GM12878 (cell line): ENCODE measurements around the gene RALGAPA2. TPM values are rescaled to one million over a fixed set of nuclear protein-coding genes. Genes with fewer than 3 reads are reported as not detected.

Source experiments
- ATAC-seq: fragments of 200-7000 bp; cut with Tn5 transposase; 3 replicates; pipeline ENCODE4 v1.9.1; 2020; ENCODE audit warnings: mild to moderate bottlenecking, moderate library complexity
- BruUV-seq: library from RNA; stranded (reverse); fragments of 400-500 nt; replicated peaks from 2 replicates; lab custom pipeline; 2021; lab: Mats Ljungman, UMichigan
- CTCF ChIA-PET: fragments of 300-600 bp; sonication (Branson Sonifier 250); formaldehyde crosslinking; extraction: SDS; loops from one replicate; lab custom pipeline; 2021; ENCODE audit warnings: inconsistent platforms; lab: Yijun Ruan, JAX
- POLR2A ChIA-PET: fragments of 350-600 bp; formaldehyde crosslinking; extraction: SDS; loops from one replicate; lab custom pipeline; 2021; ENCODE audit warnings: inconsistent platforms; lab: Charles Lee
- RAD21 ChIA-PET: fragments of 300-600 bp; sonication (Branson Sonifier 250); formaldehyde crosslinking; loops from one replicate; lab custom pipeline; 2023; ENCODE audit warnings: antibody characterized with exemption; ENCODE audit not compliant: unreplicated experiment; lab: Charles Lee
- SMC1A ChIA-PET: fragments of 300-600 bp; sonication (Branson Sonifier 250); formaldehyde crosslinking; loops from one replicate; lab custom pipeline; 2023; ENCODE audit not compliant: unreplicated experiment, uncharacterized antibody; lab: Charles Lee
- DNase-seq: peaks from one replicate; pipeline ENCODE4 v3.0.0-alpha.2; 2011; ENCODE audit warnings: low read depth, low spot score
- FAIRE-seq: peaks from 3 replicates; lab custom pipeline; 2011; peaks lifted over from hg19 to GRCh38; lab: Jason Lieb, UNC
- H2AFZ ChIP-seq: 2 replicates; pipeline ENCODE4 v1.6.0; 2011; ENCODE audit warnings: low read depth, low read length, control low read depth; ENCODE audit not compliant: control insufficient read depth
- H3K27ac ChIP-seq: 2 replicates; pipeline ENCODE4 v1.5.1; 2011; ENCODE audit warnings: control low read depth; ENCODE audit not compliant: control insufficient read depth, insufficient read depth
- H3K27me3 ChIP-seq, 2 experiments: replicated peaks in 1 of 2; 2 replicates each; pipeline versions ENCODE4 v1.6.0 to v1.6.1; 2011; ENCODE audit warnings: low read length in 1 of 2; ENCODE audit not compliant: control insufficient read depth in 2 of 2, insufficient read depth in 2 of 2
- H3K36me3 ChIP-seq, 2 experiments: 2 replicates each; pipeline ENCODE4 v1.5.1; 2011; ENCODE audit warnings: low read length in 1 of 2; ENCODE audit not compliant: control insufficient read depth in 2 of 2, insufficient read depth in 2 of 2
- H3K4me1 ChIP-seq: 2 replicates; pipeline ENCODE4 v1.6.1; 2011; ENCODE audit warnings: mild to moderate bottlenecking, low read length, moderate library complexity, mixed read lengths; ENCODE audit not compliant: control insufficient read depth, insufficient read depth
- H3K4me2 ChIP-seq: 2 replicates; pipeline ENCODE4 v1.6.0; 2011; ENCODE audit warnings: control low read depth; ENCODE audit not compliant: control insufficient read depth, insufficient read depth
- H3K4me3 ChIP-seq: fragments of 200-600 bp; sonication (generic); 2 replicates; pipeline ENCODE4 v1.5.1; 2016
- H3K79me2 ChIP-seq: 2 replicates; pipeline ENCODE4 v1.6.0; 2011; ENCODE audit warnings: low read length; ENCODE audit not compliant: control insufficient read depth, insufficient read depth
- H3K9ac ChIP-seq: 2 replicates; pipeline ENCODE4 v1.8.0; 2011; ENCODE audit warnings: low read length, control low read depth, mixed read lengths; ENCODE audit not compliant: control insufficient read depth, insufficient read depth
- H3K9me3 ChIP-seq: replicated peaks from 3 replicates; pipeline ENCODE4 v1.5.1; 2011; ENCODE audit warnings: mild to moderate bottlenecking, low read length; ENCODE audit not compliant: control insufficient read depth, insufficient read depth
- H4K20me1 ChIP-seq: 2 replicates; pipeline ENCODE4 v1.6.0; 2011; ENCODE audit not compliant: control insufficient read depth, insufficient read depth
- IRF4 ChIP-seq: IDR thresholded peaks from 2 replicates; pipeline ENCODE4 v1.6.1; 2011; ENCODE audit warnings: low read depth, low read length
- MEF2B ChIP-seq: fragments of 450-650 bp; IDR thresholded peaks from 2 replicates; pipeline ENCODE4 v1.6.1; 2018; ENCODE audit warnings: mild to moderate bottlenecking, moderate library complexity; ENCODE audit not compliant: partially characterized antibody, poor library complexity, severe bottlenecking
- POLR2AphosphoS5 ChIP-seq: IDR thresholded peaks from 2 replicates; pipeline ENCODE4 v1.6.1; 2011; ENCODE audit warnings: mild to moderate bottlenecking, low read length, inconsistent platforms
- SMAD1 ChIP-seq: fragments of 450-650 bp; IDR thresholded peaks from 2 replicates; pipeline ENCODE4 v1.6.1; 2018; ENCODE audit warnings: mild to moderate bottlenecking, low read depth; ENCODE audit not compliant: partially characterized antibody
- SPI1 ChIP-seq: IDR thresholded peaks from 2 replicates; pipeline ENCODE4 v1.6.1; 2011; ENCODE audit warnings: low read depth, mild to moderate bottlenecking, low read length, moderate library complexity, borderline replicate concordance; ENCODE audit not compliant: insufficient read depth
- TARDBP ChIP-seq: IDR thresholded peaks from 2 replicates; pipeline ENCODE4 v1.6.1; 2016; ENCODE audit warnings: borderline replicate concordance
- WGBS: methylation state at CpG from one replicate; pipeline ENCODE4 v1.1.6; 2016; ENCODE audit warnings: low lambda C conversion rate; ENCODE audit not compliant: insufficient replicate concordance, insufficient coverage; ENCODE audit errors: missing lambda C conversion rate; 5-methylcytosine and 5-hydroxymethylcytosine counted together
- in situ Hi-C: fragments of 300-500 bp; cut with MboI; formaldehyde crosslinking; loops from 9 replicates; pipeline ENCODE4 v1.14.3; 2018; ENCODE audit warnings: mixed read lengths
- intact Hi-C: fragments of 100-400 bp; cut with micrococcal nuclease; formaldehyde crosslinking; loops from one replicate; pipeline ENCODE4 v1.14.2; 2022; ENCODE audit not compliant: unreplicated experiment
- polyA plus RNA-seq, 11 experiments: library from polyadenylated mRNA; depleted of rRNA in 4 of 11; unstranded in 6 of 11; stranded (reverse) in 5 of 11; fragments of >200 nt; fragmentation: Nextera tagmentation in 4 of 11; fragmentation: Illumina TruSeq in 1 of 11; extraction: Ambion mirVana in 4 of 11; extraction: Trizol in 1 of 11; gene quantifications; 1 replicate in 1 of 11; 2 replicates in 10 of 11; pipeline versions ENCODE4 v1.2.1 to v1.2.3, GENCODE V29; 2011 to 2016; ENCODE audit warnings: inconsistent platforms in 2 of 11, missing spikeins in 2 of 11, low read depth in 1 of 11
- total RNA-seq, 4 experiments: library from RNA; depleted of rRNA in 3 of 4; stranded (reverse); fragments of >200 nt in 3 of 4; fragmentation: Illumina TruSeq in 1 of 4; extraction: Trizol in 1 of 4; gene quantifications; 2 replicates each; pipeline versions ENCODE4 v1.2.1 to v1.2.3, GENCODE V29; 2013 to 2021

Gene RALGAPA2
- total and polyA plus RNA-seq, 10 of the 15 experiments (the other 5 are each of a cell fraction or from before 2014, with no cell fraction given): 2.9 to 29.4 (median 19.6) TPM

DNA sequence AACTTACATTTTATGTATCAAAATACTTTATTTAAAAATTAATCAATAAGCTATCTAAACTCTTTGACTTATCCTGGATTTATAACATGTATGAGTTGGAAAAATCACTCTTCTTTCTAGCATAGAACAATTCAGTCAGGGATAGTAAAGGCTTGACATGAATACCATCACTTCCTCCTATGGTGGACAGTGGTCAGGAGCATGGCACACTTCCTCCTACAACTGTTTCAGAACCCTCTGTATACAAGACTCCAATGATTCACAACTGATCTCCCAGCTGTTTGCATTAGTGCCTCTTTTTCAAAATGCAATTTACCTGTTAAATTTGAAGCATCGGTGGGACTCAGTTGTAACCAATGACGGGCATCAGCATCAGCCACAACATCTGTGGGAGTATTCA, 129.7 kb downstream of the RALGAPA2 start:
- CTCF ChIA-PET: interaction anchor here (1.8 kb wide), 1 partner anchor 11 kb away, joined by 11 read pairs; no protein-coding TSS in a partner anchor

GRCh38 chr20:20580139-20580538, 132.3 kb downstream of the RALGAPA2 start:
- H3K4me1 ChIP-seq: no peaks in the 10 kb centered on the region
- in situ Hi-C loops: no loop called here
- DNase-seq (no peak), FAIRE-seq (no peak), ATAC-seq (no peak)
- no peak overlapping the region for H3K9ac ChIP-seq
- peaks cover 0 to 7% of the 10 kb centered on the region in 2 experiments; a peak in 2 of 4 replicates for H3K36me3 ChIP-seq
- BruUV-seq: no TSS peak
- CTCF ChIA-PET: interaction anchor here (0.6 to 2.2 kb wide), 8 partner anchors 10 to 752 kb away, joined by 3 to 25 read pairs (median 5); no protein-coding TSS in a partner anchor
- H3K79me2 ChIP-seq: no peaks in the 10 kb centered on the region
- RAD21 ChIA-PET: interaction anchor here (1.3 kb wide), 1 partner anchor 14 kb away, joined by 7 read pairs; no protein-coding TSS in a partner anchor
- no peak overlapping the region for H3K4me2 ChIP-seq
- no peaks in the 10 kb centered on the region for H3K27me3 ChIP-seq
- SMC1A ChIA-PET: interaction anchor here (1.5 to 1.9 kb wide), 4 partner anchors 14 to 221 kb away, joined by 4 to 8 read pairs (median 6); no protein-coding TSS in a partner anchor
- H3K27ac ChIP-seq: no peak overlapping the region
- H3K9me3 ChIP-seq: no peaks in the 10 kb centered on the region
- POLR2A ChIA-PET: no interaction called here
- no peak overlapping the region for H3K4me3 ChIP-seq
- TF ChIP-seq MEF2B: no peak
- TF ChIP-seq SMAD1: no peak
- WGBS: 55% methylated on average over 1 of the region's 1 CpG
- H4K20me1 ChIP-seq: no peaks in the 10 kb centered on the region
- intact Hi-C loops: no loop called here
- H2AFZ ChIP-seq: no peak overlapping the region

More for the DNA sequence above, 129.7 kb downstream of the RALGAPA2 start:
- no TSS peak for BruUV-seq
- ATAC-seq (peak; percentile 57; the same call in 2 of the 3 replicates), DNase-seq (no peak), FAIRE-seq (no peak)
- WGBS: 100% methylated on average over 2 of the region's 2 CpGs
- no peaks in the 10 kb centered on the region for H3K27me3 ChIP-seq
- in situ Hi-C loops: no loop called here
- H3K9me3 ChIP-seq: no peaks in the 10 kb centered on the region
- no peaks in the 10 kb centered on the region for H3K79me2 ChIP-seq
- H3K9ac ChIP-seq: no peak overlapping the region
- peaks cover 0 to 7% of the 10 kb centered on the region in 2 experiments; a peak in 2 of 4 replicates for H3K36me3 ChIP-seq
- no peak overlapping the region for H3K4me2 ChIP-seq
- TF ChIP-seq TARDBP (no peak), IRF4 (no peak), SPI1 (peak; percentile 57; the same call in 1 of the 2 replicates), POLR2AphosphoS5 (no peak)
- H4K20me1 ChIP-seq: no peaks in the 10 kb centered on the region
- ChIA-PET POLR2A (no interaction called here), RAD21 (no interaction called here), SMC1A (interaction anchor here (1.0 to 1.6 kb wide), 2 partner anchors 12 to 21 kb away, joined by 4 to 5 read pairs; no protein-coding TSS in a partner anchor)
- intact Hi-C loops: no loop called here
- H3K4me1 ChIP-seq: no peaks in the 10 kb centered on the region
- no peak overlapping the region for H3K4me3 ChIP-seq
- H3K27ac ChIP-seq: no peak overlapping the region
- H2AFZ ChIP-seq: no peak overlapping the region
